ENCODE results near the gene MRAP. TPM values are rescaled to one million over a fixed set of nuclear protein-coding genes. Genes with fewer than 3 reads are reported as not detected.

The MRAP gene
- total and polyA plus RNA-seq, 2 donors (not counting 1 experiment from before 2014, with no cell fraction given), result 0.17 TPM; not detected in 1

DNA sequence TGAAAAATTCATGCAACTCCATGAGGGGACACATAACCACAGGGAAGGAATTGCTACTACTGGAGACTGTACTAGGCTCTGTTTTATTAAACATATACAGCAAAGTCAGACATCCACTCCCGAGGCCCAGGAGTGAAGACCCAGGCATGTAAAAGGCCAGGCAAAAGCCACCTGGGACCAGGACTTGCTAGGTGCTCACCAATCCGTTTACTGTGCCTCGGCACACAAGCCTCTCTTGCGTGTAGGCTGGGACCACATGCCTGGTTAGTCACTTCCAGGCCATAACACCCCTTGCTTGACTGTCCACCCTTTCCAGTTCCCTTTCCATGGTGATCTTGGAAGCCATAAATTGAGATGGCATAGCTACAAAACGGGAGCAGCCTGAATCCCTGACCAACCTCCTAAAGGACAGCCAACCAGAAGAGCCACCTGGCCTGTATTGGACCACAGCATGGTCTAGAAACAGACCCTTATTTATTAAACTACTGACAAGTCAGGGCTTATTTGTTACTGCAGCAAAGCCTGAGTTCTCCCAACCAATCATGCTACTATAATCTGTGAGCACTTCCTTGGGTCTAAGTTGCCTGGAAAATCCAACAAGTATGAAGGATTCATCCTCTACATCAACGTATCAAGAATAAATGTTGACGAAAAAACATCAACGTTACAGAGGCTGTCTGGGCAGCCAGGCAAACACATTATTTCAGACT is 54.5 kb downstream of the MRAP start:
- no peaks in the 10 kb centered on the region for H3K4me1 ChIP-seq (ENCODE audit: control insufficient read depth, extremely low read depth, insufficient read depth, low read length)
- DNase-seq (ENCODE audit: low read depth in 2 of 2), result no peak
- no peak for TF ChIP-seq EZH2 (IDR thresholded peaks at IDR 0.05; ENCODE audit: low read length, missing control alignments)
- TF ChIP-seq, protein P1, sequence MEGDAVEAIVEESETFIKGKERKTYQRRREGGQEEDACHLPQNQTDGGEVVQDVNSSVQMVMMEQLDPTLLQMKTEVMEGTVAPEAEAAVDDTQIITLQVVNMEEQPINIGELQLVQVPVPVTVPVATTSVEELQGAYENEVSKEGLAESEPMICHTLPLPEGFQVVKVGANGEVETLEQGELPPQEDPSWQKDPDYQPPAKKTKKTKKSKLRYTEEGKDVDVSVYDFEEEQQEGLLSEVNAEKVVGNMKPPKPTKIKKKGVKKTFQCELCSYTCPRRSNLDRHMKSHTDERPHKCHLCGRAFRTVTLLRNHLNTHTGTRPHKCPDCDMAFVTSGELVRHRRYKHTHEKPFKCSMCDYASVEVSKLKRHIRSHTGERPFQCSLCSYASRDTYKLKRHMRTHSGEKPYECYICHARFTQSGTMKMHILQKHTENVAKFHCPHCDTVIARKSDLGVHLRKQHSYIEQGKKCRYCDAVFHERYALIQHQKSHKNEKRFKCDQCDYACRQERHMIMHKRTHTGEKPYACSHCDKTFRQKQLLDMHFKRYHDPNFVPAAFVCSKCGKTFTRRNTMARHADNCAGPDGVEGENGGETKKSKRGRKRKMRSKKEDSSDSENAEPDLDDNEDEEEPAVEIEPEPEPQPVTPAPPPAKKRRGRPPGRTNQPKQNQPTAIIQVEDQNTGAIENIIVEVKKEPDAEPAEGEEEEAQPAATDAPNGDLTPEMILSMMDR (conservative IDR thresholded peaks at IDR 0.05 in 1 of 2, IDR thresholded peaks at IDR 0.05 in 1 of 2; ENCODE audit: low read depth in 1 of 2, low read length in 2 of 2), result no peak
- H3K4me3 ChIP-seq (replicated peaks in 1 of 4; ENCODE audit: control extremely low read depth in 1 of 4, insufficient read depth in 1 of 4, low read depth in 3 of 4, low read length in 4 of 4), result no peak overlapping the region
- H3K9ac ChIP-seq (ENCODE audit: insufficient read depth, low read length), result no peak overlapping the region
- no peak overlapping the region for H2AFZ ChIP-seq (ENCODE audit: low read length)
- H3K4me2 ChIP-seq (ENCODE audit: extremely low read depth, insufficient read depth, low read length), result no peak overlapping the region
- H3K9me3 ChIP-seq (ENCODE audit: control insufficient read depth, insufficient read depth, low read depth, low read length), result no peaks in the 10 kb centered on the region
- H3K79me2 ChIP-seq (ENCODE audit: control insufficient read depth, insufficient read depth, low read length), result no peaks in the 10 kb centered on the region
- no peaks in the 10 kb centered on the region for H4K20me1 ChIP-seq (ENCODE audit: control insufficient read depth, extremely low read depth, insufficient read depth, low read length)
- no peak overlapping the region for H3K27ac ChIP-seq (ENCODE audit: insufficient read depth, low read length)
- peaks cover 13% of the 10 kb centered on the region for H3K36me3 ChIP-seq (ENCODE audit: control insufficient read depth, insufficient read depth, low read length)
- no peaks in the 10 kb centered on the region for H3K27me3 ChIP-seq (ENCODE audit: control insufficient read depth, insufficient read depth, low read length)

DNA sequence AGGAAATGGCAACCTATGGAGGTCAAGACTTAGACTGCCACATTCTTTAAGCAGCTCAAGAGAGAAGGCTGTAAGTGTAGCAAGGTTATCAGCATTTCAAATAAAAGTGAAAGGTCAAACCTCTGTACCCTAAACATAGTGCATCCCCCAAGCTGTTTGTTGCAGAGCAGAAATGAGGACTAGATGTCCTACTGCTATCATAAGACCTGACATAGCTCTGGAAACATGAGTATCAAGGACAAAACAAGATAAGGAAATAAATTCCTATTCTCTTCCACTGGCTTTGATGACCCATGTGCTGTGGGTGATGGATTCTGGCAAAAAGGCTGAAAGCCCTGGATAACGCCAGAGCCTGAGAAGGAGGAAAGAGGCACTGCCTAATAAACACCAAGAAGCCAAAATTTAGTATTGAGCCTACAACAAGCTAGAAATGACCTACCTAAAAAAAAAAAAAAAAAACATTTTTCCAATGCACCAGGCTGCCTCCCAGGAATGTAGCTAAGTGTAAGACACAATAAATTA is 58.3 kb downstream of the MRAP start:
- Histone ChIP-seq H3K79me2 (ENCODE audit: control insufficient read depth, insufficient read depth, low read length) (no peaks in the 10 kb centered on the region), H3K9me3 (ENCODE audit: control insufficient read depth, insufficient read depth, low read depth, low read length) (no peaks in the 10 kb centered on the region), H4K20me1 (ENCODE audit: control insufficient read depth, extremely low read depth, insufficient read depth, low read length) (no peaks in the 10 kb centered on the region), H3K4me1 (ENCODE audit: control insufficient read depth, extremely low read depth, insufficient read depth, low read length) (no peaks in the 10 kb centered on the region), H3K36me3 (ENCODE audit: control insufficient read depth, insufficient read depth, low read length) (peaks cover 25% of the 10 kb centered on the region), H3K4me2 (ENCODE audit: extremely low read depth, insufficient read depth, low read length) (no peak overlapping the region), H3K27ac (ENCODE audit: insufficient read depth, low read length) (no peak overlapping the region), H2AFZ (ENCODE audit: low read length) (no peak overlapping the region), H3K4me3 (replicated peaks in 1 of 4; ENCODE audit: control extremely low read depth in 1 of 4, insufficient read depth in 1 of 4, low read depth in 3 of 4, low read length in 4 of 4) (no peak overlapping the region), H3K27me3 (ENCODE audit: control insufficient read depth, insufficient read depth, low read length) (no peaks in the 10 kb centered on the region), H3K9ac (ENCODE audit: insufficient read depth, low read length) (no peak overlapping the region)
- no peak for DNase-seq (ENCODE audit: low read depth in 2 of 2)
- TF ChIP-seq, protein P1 (conservative IDR thresholded peaks at IDR 0.05 in 1 of 2, IDR thresholded peaks at IDR 0.05 in 1 of 2; ENCODE audit: low read depth in 1 of 2, low read length in 2 of 2), result no peak
- TF ChIP-seq EZH2 (IDR thresholded peaks at IDR 0.05; ENCODE audit: low read length, missing control alignments), result no peak

DNA sequence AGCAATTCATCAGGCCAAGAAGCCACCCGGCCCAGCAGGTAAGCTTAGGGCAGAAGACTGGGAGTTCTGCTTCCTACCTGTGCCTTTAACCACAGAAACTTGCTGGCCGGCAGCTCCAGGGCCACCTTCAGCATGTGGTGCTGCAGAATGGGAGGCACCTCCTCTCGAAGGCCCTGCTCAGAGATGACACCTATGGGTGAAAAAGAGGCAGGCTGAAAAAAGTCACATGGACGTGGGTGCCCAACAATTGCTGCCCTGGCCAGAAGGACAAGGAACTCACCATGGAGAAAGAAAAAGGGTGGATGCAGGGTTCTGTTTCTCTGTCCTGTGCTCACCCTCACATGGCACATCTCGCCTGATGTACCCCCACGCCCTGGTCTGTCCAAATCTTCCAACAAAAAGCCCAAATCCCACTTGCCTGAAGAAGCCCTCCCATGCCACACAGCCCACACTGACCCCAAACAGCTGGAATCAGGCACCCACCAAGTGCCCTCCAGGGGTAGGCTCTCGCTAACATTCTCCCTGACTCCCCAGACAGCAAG is 61.1 kb downstream of the MRAP start:
- TF ChIP-seq, protein P1 (conservative IDR thresholded peaks at IDR 0.05 in 1 of 2, IDR thresholded peaks at IDR 0.05 in 1 of 2; ENCODE audit: low read depth in 1 of 2, low read length in 2 of 2), result peak; percentile 12 to 25
- no peak for TF ChIP-seq EZH2 (IDR thresholded peaks at IDR 0.05; ENCODE audit: low read length, missing control alignments)
- Histone ChIP-seq H3K4me3 (replicated peaks in 1 of 4; ENCODE audit: control extremely low read depth in 1 of 4, insufficient read depth in 1 of 4, low read depth in 3 of 4, low read length in 4 of 4) (no peak overlapping the region), H3K4me2 (ENCODE audit: extremely low read depth, insufficient read depth, low read length) (no peak overlapping the region), H3K4me1 (ENCODE audit: control insufficient read depth, extremely low read depth, insufficient read depth, low read length) (no peaks in the 10 kb centered on the region), H3K9ac (ENCODE audit: insufficient read depth, low read length) (no peak overlapping the region), H3K27ac (ENCODE audit: insufficient read depth, low read length) (no peak overlapping the region), H3K27me3 (ENCODE audit: control insufficient read depth, insufficient read depth, low read length) (no peaks in the 10 kb centered on the region), H4K20me1 (ENCODE audit: control insufficient read depth, extremely low read depth, insufficient read depth, low read length) (no peaks in the 10 kb centered on the region), H3K9me3 (ENCODE audit: control insufficient read depth, insufficient read depth, low read depth, low read length) (no peaks in the 10 kb centered on the region), H2AFZ (ENCODE audit: low read length) (no peak overlapping the region), H3K36me3 (ENCODE audit: control insufficient read depth, insufficient read depth, low read length) (peaks cover 27% of the 10 kb centered on the region), H3K79me2 (ENCODE audit: control insufficient read depth, insufficient read depth, low read length) (no peaks in the 10 kb centered on the region)
- no peak for DNase-seq (ENCODE audit: low read depth in 2 of 2)

Measured in fibroblast of lung (primary cell).